Liver (tissue), 9 donors: ENCODE results near the gene PLXNA3. TPM values are rescaled to one million over a fixed set of nuclear protein-coding genes. Genes with fewer than 3 reads are reported as not detected.

ENCODE experiments used
- DNase-seq: peaks from one replicate; pipeline ENCODE4 v3.0.0-alpha.2; 2017; ENCODE audit warnings: low spot score
- H3K27ac ChIP-seq, 2 donors: one replicate each; pipeline ENCODE4 v1.7.0; 2013; ENCODE audit warnings: inconsistent platforms in 2 of 2, low read length in 2 of 2, control low read depth in 1 of 2, low read depth in 1 of 2, mild to moderate bottlenecking in 1 of 2
- H3K27me3 ChIP-seq, 4 donors: one replicate each; pipeline versions ENCODE4 v1.6.1 to v1.7.0; 2013; ENCODE audit warnings: low read length in 3 of 4, inconsistent platforms in 1 of 4, mild to moderate bottlenecking in 1 of 4, moderate library complexity in 1 of 4; ENCODE audit not compliant: control insufficient read depth in 4 of 4, insufficient read depth in 4 of 4
- H3K36me3 ChIP-seq, 4 donors: one replicate each; pipeline versions ENCODE4 v1.6.1 to v1.7.0; 2013; ENCODE audit warnings: low read length in 3 of 4, mild to moderate bottlenecking in 3 of 4, low read depth in 1 of 4, moderate library complexity in 1 of 4; ENCODE audit not compliant: control insufficient read depth in 4 of 4, insufficient read depth in 3 of 4
- H3K4me1 ChIP-seq, 4 donors: one replicate each; pipeline versions ENCODE4 v1.6.1 to v1.7.0; 2013; ENCODE audit warnings: low read length in 3 of 4, mild to moderate bottlenecking in 3 of 4, moderate library complexity in 1 of 4; ENCODE audit not compliant: control insufficient read depth in 4 of 4, insufficient read depth in 4 of 4
- H3K4me3 ChIP-seq, 3 donors: one replicate each; pipeline versions ENCODE4 v1.6.1 to v1.7.0; 2013; ENCODE audit warnings: low read length in 3 of 3, control low read depth in 1 of 3, low read depth in 1 of 3, mild to moderate bottlenecking in 1 of 3
- H3K9ac ChIP-seq, 2 donors: one replicate each; pipeline ENCODE4 v1.7.0; 2013; ENCODE audit warnings: low read length in 2 of 2, mild to moderate bottlenecking in 2 of 2, moderate library complexity in 2 of 2, control low read depth in 1 of 2, low read depth in 1 of 2
- H3K9me3 ChIP-seq, 4 donors: one replicate each; pipeline versions ENCODE4 v1.6.1 to v1.7.0; 2013; ENCODE audit warnings: low read length in 3 of 4; ENCODE audit not compliant: control insufficient read depth in 4 of 4
- GABPA ChIP-seq, 2 donors: IDR thresholded peaks in 1 of 2; conservative IDR thresholded peaks in 1 of 2; 2 replicates each; pipeline ENCODE4 v1.6.1; 2016; ENCODE audit warnings: antibody characterized with exemption in 2 of 2, mild to moderate bottlenecking in 1 of 2, moderate library complexity in 1 of 2
- HNF4A ChIP-seq, 2 donors: conservative IDR thresholded peaks; 2 replicates each; pipeline ENCODE4 v1.6.1; 2016; ENCODE audit warnings: antibody characterized with exemption in 2 of 2, mild to moderate bottlenecking in 2 of 2
- HNF4G ChIP-seq: IDR thresholded peaks from 2 replicates; pipeline ENCODE4 v1.6.1; 2016; ENCODE audit warnings: antibody characterized with exemption
- JUND ChIP-seq, 2 donors: IDR thresholded peaks; 2 replicates each; pipeline ENCODE4 v1.6.1; 2016; ENCODE audit warnings: antibody characterized with exemption in 2 of 2
- RAD21 ChIP-seq, 2 donors: IDR thresholded peaks; 2 replicates each; pipeline ENCODE4 v1.6.1; 2016; ENCODE audit warnings: antibody characterized with exemption in 2 of 2, mild to moderate bottlenecking in 2 of 2
- RXRA ChIP-seq, 2 donors: IDR thresholded peaks; 2 replicates each; pipeline ENCODE4 v1.6.1; 2017 to 2018; ENCODE audit warnings: antibody characterized with exemption in 2 of 2, mild to moderate bottlenecking in 1 of 2
- SP1 ChIP-seq: IDR thresholded peaks from 2 replicates; pipeline ENCODE4 v1.6.1; 2018; ENCODE audit warnings: antibody characterized with exemption, mild to moderate bottlenecking
- WGBS: extraction: QIAGEN DNeasy Blood & Tissue Kit; methylation state at CpG from one replicate; pipeline ENCODE4 v1.1.7; 2013; 5-methylcytosine and 5-hydroxymethylcytosine counted together
- polyA plus RNA-seq, 2 donors: library from polyadenylated mRNA; stranded (reverse) in 1 of 2; unstranded in 1 of 2; fragments of 200-250 nt in 1 of 2; fragments of >200 nt in 1 of 2; fragmentation: Nextera tagmentation in 1 of 2; extraction: Ambion mirVana in 1 of 2; gene quantifications; one replicate each; pipeline versions ENCODE4 v1.2.1 to v1.2.3, GENCODE V29; 2013 to 2015
- total RNA-seq, 2 donors: library from RNA; depleted of rRNA; stranded (reverse); fragments of >200 nt; gene quantifications; one replicate each; pipeline ENCODE4 v1.2.3, GENCODE V29; 2014
- TF ChIP-seq, protein P1 (sequence below): IDR thresholded peaks from 2 replicates; pipeline ENCODE4 v1.6.1; 2016; ENCODE audit warnings: antibody characterized with exemption
- TF ChIP-seq, protein P2 (sequence below): IDR thresholded peaks from 2 replicates; pipeline ENCODE4 v1.6.1; 2016; ENCODE audit warnings: antibody characterized with exemption
- TF ChIP-seq, protein P3 (sequence below): IDR thresholded peaks from 2 replicates; pipeline ENCODE4 v1.6.1; 2016; ENCODE audit warnings: antibody characterized with exemption
- TF ChIP-seq, protein P4 (sequence below): IDR thresholded peaks from 2 replicates; pipeline ENCODE4 v1.6.1; 2016; ENCODE audit warnings: antibody characterized with exemption, mild to moderate bottlenecking
- TF ChIP-seq, protein P5 (sequence below): fragments of 150-350 bp; IDR thresholded peaks from 2 replicates; pipeline ENCODE4 v1.5.1; 2017; ENCODE audit warnings: improper control_type of control experiment, low read depth, low read length; ENCODE audit not compliant: missing input control
- donor health status: healthy.
- donor health status: healthy.
- donor health status: healthy.
- donor health status: healthy.
- donor health status: healthy.

PLXNA3 gene
- total and polyA plus RNA-seq, 4 donors = 1.1 to 1.7 (median 1.5) TPM

DNA sequence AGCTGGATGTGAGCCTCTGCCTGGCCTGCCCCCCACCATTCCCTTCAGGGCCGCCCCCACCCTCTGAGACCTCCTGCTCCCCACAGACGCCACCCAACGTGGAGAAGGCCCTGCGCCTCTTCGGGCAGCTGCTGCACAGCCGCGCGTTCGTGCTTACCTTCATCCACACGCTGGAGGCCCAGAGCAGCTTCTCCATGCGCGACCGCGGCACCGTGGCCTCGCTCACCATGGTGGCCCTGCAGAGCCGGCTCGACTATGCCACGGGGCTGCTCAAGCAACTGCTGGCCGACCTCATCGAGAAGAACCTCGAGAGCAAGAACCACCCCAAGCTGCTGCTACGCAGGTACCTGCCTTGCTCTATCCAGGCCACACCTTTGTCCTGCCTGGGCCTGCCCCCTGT is 10.1 kb downstream of the PLXNA3 start:
- H3K36me3 ChIP-seq = peaks cover 0 to 2% (median 0%) of the 10 kb centered on the region in 4 donors
- H3K9ac ChIP-seq = no peak overlapping the region
- no peak for TF ChIP-seq RXRA (IDR thresholded peaks at IDR 0.05)
- no peak for TF ChIP-seq RAD21 (IDR thresholded peaks at IDR 0.05)
- no peak for TF ChIP-seq SP1
- TF ChIP-seq, protein P1, sequence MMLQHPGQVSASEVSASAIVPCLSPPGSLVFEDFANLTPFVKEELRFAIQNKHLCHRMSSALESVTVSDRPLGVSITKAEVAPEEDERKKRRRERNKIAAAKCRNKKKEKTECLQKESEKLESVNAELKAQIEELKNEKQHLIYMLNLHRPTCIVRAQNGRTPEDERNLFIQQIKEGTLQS = no peak
- TF ChIP-seq, protein P2, sequence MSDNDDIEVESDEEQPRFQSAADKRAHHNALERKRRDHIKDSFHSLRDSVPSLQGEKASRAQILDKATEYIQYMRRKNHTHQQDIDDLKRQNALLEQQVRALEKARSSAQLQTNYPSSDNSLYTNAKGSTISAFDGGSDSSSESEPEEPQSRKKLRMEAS = no peak
- TF ChIP-seq HNF4G = no peak
- TF ChIP-seq JUND (IDR thresholded peaks at IDR 0.05) = no peak
- TF ChIP-seq, protein P3, sequence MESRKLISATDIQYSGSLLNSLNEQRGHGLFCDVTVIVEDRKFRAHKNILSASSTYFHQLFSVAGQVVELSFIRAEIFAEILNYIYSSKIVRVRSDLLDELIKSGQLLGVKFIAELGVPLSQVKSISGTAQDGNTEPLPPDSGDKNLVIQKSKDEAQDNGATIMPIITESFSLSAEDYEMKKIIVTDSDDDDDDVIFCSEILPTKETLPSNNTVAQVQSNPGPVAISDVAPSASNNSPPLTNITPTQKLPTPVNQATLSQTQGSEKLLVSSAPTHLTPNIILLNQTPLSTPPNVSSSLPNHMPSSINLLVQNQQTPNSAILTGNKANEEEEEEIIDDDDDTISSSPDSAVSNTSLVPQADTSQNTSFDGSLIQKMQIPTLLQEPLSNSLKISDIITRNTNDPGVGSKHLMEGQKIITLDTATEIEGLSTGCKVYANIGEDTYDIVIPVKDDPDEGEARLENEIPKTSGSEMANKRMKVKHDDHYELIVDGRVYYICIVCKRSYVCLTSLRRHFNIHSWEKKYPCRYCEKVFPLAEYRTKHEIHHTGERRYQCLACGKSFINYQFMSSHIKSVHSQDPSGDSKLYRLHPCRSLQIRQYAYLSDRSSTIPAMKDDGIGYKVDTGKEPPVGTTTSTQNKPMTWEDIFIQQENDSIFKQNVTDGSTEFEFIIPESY = no peak
- no peak for TF ChIP-seq GABPA (IDR thresholded peaks at IDR 0.05 in 1 of 2, conservative IDR thresholded peaks at IDR 0.05 in 1 of 2)
- TF ChIP-seq HNF4A (conservative IDR thresholded peaks at IDR 0.05) = no peak
- TF ChIP-seq, protein P4, sequence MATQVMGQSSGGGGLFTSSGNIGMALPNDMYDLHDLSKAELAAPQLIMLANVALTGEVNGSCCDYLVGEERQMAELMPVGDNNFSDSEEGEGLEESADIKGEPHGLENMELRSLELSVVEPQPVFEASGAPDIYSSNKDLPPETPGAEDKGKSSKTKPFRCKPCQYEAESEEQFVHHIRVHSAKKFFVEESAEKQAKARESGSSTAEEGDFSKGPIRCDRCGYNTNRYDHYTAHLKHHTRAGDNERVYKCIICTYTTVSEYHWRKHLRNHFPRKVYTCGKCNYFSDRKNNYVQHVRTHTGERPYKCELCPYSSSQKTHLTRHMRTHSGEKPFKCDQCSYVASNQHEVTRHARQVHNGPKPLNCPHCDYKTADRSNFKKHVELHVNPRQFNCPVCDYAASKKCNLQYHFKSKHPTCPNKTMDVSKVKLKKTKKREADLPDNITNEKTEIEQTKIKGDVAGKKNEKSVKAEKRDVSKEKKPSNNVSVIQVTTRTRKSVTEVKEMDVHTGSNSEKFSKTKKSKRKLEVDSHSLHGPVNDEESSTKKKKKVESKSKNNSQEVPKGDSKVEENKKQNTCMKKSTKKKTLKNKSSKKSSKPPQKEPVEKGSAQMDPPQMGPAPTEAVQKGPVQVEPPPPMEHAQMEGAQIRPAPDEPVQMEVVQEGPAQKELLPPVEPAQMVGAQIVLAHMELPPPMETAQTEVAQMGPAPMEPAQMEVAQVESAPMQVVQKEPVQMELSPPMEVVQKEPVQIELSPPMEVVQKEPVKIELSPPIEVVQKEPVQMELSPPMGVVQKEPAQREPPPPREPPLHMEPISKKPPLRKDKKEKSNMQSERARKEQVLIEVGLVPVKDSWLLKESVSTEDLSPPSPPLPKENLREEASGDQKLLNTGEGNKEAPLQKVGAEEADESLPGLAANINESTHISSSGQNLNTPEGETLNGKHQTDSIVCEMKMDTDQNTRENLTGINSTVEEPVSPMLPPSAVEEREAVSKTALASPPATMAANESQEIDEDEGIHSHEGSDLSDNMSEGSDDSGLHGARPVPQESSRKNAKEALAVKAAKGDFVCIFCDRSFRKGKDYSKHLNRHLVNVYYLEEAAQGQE = no peak
- no peaks in the 10 kb centered on the region for H3K4me1 ChIP-seq
- H3K27ac ChIP-seq = no peak overlapping the region
- H3K9me3 ChIP-seq = no peaks in the 10 kb centered on the region
- H3K4me3 ChIP-seq = no peak overlapping the region
- DNase-seq = no peak
- H3K27me3 ChIP-seq = no peaks in the 10 kb centered on the region
- 98% methylated on average over 23 of the region's 23 CpGs for WGBS

DNA sequence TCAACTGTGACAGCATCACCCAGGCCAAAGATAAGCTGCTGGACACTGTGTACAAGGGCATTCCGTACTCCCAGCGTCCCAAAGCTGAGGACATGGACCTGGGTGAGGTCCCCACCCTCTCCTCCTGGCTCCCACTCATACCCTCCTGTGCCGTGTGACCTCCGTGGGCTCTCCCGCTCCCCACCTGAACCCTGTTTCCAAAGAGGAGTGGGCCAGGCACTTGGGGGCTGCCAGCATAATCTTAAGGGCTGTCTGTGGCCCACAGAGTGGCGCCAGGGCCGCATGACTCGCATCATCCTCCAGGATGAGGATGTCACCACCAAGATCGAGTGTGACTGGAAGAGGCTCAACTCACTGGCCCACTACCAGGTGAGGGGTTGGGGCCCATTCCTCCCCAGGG is 11.0 kb downstream of the PLXNA3 start:
- DNase-seq = no peak
- Histone ChIP-seq H3K9ac (no peak overlapping the region), H3K36me3 (peaks cover 0 to 2% (median 0%) of the 10 kb centered on the region in 4 donors), H3K4me3 (no peak overlapping the region), H3K9me3 (no peaks in the 10 kb centered on the region), H3K27ac (no peak overlapping the region), H3K4me1 (no peaks in the 10 kb centered on the region), H3K27me3 (no peaks in the 10 kb centered on the region)
- TF ChIP-seq SP1 = no peak
- TF ChIP-seq, protein P1 = no peak
- TF ChIP-seq, protein P5, sequence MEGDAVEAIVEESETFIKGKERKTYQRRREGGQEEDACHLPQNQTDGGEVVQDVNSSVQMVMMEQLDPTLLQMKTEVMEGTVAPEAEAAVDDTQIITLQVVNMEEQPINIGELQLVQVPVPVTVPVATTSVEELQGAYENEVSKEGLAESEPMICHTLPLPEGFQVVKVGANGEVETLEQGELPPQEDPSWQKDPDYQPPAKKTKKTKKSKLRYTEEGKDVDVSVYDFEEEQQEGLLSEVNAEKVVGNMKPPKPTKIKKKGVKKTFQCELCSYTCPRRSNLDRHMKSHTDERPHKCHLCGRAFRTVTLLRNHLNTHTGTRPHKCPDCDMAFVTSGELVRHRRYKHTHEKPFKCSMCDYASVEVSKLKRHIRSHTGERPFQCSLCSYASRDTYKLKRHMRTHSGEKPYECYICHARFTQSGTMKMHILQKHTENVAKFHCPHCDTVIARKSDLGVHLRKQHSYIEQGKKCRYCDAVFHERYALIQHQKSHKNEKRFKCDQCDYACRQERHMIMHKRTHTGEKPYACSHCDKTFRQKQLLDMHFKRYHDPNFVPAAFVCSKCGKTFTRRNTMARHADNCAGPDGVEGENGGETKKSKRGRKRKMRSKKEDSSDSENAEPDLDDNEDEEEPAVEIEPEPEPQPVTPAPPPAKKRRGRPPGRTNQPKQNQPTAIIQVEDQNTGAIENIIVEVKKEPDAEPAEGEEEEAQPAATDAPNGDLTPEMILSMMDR = no peak
- TF ChIP-seq HNF4G = no peak
- TF ChIP-seq, protein P3 = no peak
- 96% methylated on average over 9 of the region's 9 CpGs for WGBS
